ENCODE data around the gene PLD6. TPM values are rescaled to one million over a fixed set of nuclear protein-coding genes. Genes with fewer than 3 reads are reported as not detected.

PLD6 gene
- total and polyA plus RNA-seq, 2 experiments from 2014 or later = 0.65 to 1.0 TPM

DNA sequence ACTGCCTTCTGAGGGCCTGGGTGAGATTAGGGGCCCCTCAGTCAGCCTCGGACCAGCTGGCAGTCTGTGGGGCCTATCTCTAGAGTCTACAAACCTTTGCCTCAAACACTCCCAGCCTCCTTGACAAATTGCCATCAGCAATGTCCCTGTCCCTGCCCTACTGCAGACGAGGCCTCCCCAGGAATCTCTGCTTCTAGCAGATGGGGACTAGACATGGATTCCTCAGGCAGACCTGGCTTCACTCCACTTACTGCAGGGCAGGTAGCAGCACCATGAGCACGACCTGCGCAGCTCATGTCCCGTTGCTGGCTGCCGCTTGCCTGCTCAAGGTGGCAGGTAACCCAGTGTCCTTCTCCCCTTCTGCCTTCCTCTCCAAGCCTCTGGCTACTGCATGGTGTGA is 49.1 kb downstream of the PLD6 start:
- Histone ChIP-seq H3K4me2 (ENCODE audit: unreplicated experiment) (peak overlapping the region; percentile 44), H2AFZ (no peak overlapping the region), H3K4me3 (no peak overlapping the region), H3K36me3 (ENCODE audit: low read depth) (peaks cover 45% of the 10 kb centered on the region), H3K27ac (peak overlapping the region; percentile 96), H3K9me2 (ENCODE audit: insufficient read depth) (no peaks in the 10 kb centered on the region), H3K4me1 (ENCODE audit: insufficient read depth) (peaks cover 30% of the 10 kb centered on the region), H3K9me3 (ENCODE audit: low read depth) (no peaks in the 10 kb centered on the region), H3F3A (ENCODE audit: insufficient read depth) (peaks cover 49% of the 10 kb centered on the region), H3K9ac (peak overlapping the region; percentile 77), H3K79me2 (ENCODE audit: insufficient read depth) (peaks cover 33% of the 10 kb centered on the region), H4K20me1 (ENCODE audit: insufficient read depth) (no peaks in the 10 kb centered on the region), H3K27me3 (replicated peaks; ENCODE audit: insufficient read depth) (no peaks in the 10 kb centered on the region)
- WGBS, 2 experiments (ENCODE audit: low coverage in 1 of 2, low lambda C conversion rate in 2 of 2, missing lambda C conversion rate in 2 of 2) = 70% methylated on average over 6 of the region's 6 CpGs
- TF ChIP-seq EZH2 (IDR thresholded peaks at IDR 0.05; ENCODE audit: insufficient read depth, poor library complexity, severe bottlenecking) = no peak
- no peak for TF ChIP-seq EZH2phosphoT487 (IDR thresholded peaks at IDR 0.05; ENCODE audit: insufficient read depth, low read depth)
- no peak for DNase-seq
- in situ Hi-C loops (cut with MboI) = loop anchor here (10.0 kb wide), 1 partner anchor 62 kb away; no protein-coding TSS in a partner anchor

DNA sequence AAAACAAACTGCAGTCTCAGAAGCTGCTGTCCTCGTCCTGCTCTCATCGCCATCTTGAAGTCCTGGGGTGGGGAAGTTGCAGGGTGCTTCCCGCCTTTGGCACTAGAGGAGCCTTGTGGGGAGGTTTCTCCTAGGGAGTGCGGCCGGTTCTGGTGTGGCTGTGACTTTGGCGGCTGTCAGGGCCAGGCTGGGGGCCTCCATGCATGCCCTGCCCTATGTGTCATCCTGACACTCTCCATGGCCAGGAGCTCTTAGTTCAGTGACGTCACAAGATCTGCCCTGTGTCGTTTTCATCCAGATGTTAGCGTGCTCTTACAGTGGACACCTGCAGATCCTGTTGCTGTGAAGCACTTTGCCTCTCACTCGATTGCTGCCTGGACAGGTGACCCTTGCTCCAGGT is 49.6 kb downstream of the PLD6 start:
- H3K27ac ChIP-seq = peak overlapping the region; percentile 96
- H3K79me2 ChIP-seq (ENCODE audit: insufficient read depth) = peaks cover 27% of the 10 kb centered on the region; the same call in 1 of the 2 replicates
- no peaks in the 10 kb centered on the region for H3K9me2 ChIP-seq (ENCODE audit: insufficient read depth)
- H3K27me3 ChIP-seq (replicated peaks; ENCODE audit: insufficient read depth) = no peaks in the 10 kb centered on the region
- peaks cover 33% of the 10 kb centered on the region for H3K4me1 ChIP-seq (ENCODE audit: insufficient read depth)
- peak overlapping the region; percentile 44 for H3K4me2 ChIP-seq (ENCODE audit: unreplicated experiment)
- H3K36me3 ChIP-seq (ENCODE audit: low read depth) = peaks cover 39% of the 10 kb centered on the region
- peaks cover 52% of the 10 kb centered on the region for H3F3A ChIP-seq (ENCODE audit: insufficient read depth)
- no peak overlapping the region for H2AFZ ChIP-seq
- WGBS, 2 experiments (ENCODE audit: low coverage in 1 of 2, low lambda C conversion rate in 2 of 2, missing lambda C conversion rate in 2 of 2) = 18 to 22% methylated on average over 10 of the region's 10 CpGs
- DNase-seq = peak; percentile 88
- H3K9me3 ChIP-seq (ENCODE audit: low read depth) = no peaks in the 10 kb centered on the region
- H4K20me1 ChIP-seq (ENCODE audit: insufficient read depth) = no peaks in the 10 kb centered on the region
- no peak overlapping the region for H3K4me3 ChIP-seq
- TF ChIP-seq EZH2 (IDR thresholded peaks at IDR 0.05; ENCODE audit: insufficient read depth, poor library complexity, severe bottlenecking) (no peak), EZH2phosphoT487 (IDR thresholded peaks at IDR 0.05; ENCODE audit: insufficient read depth, low read depth) (no peak)
- in situ Hi-C loops (cut with MboI) = loop anchor here (10.0 kb wide), 1 partner anchor 62 kb away; no protein-coding TSS in a partner anchor
- H3K9ac ChIP-seq = peak overlapping the region; percentile 77

DNA sequence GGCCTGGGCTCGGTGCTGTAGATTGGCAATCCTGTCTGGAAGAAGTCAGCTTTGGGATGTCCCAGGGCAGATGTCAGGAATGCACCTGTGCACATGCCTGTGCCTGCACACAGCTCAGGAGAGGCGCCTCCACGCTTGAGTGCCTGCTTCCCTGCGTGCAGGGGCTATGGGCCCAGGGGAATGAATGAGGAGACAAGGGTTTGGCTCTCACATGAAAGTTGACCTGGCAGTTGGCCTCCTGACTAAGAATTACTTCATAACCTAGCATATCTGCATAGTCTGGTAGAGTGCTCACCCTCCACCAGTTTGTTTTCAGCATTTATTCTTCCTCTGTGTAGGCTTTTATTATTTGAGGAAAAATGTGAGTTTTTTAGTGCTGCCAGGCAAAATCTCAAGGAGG is 50.0 kb downstream of the PLD6 start:
- Histone ChIP-seq H3K4me1 (ENCODE audit: insufficient read depth) (peaks cover 37% of the 10 kb centered on the region), H4K20me1 (ENCODE audit: insufficient read depth) (no peaks in the 10 kb centered on the region), H2AFZ (no peak overlapping the region), H3K36me3 (ENCODE audit: low read depth) (peaks cover 35% of the 10 kb centered on the region), H3K9ac (peak overlapping the region; percentile 77), H3F3A (ENCODE audit: insufficient read depth) (peaks cover 56% of the 10 kb centered on the region), H3K9me3 (ENCODE audit: low read depth) (no peaks in the 10 kb centered on the region), H3K9me2 (ENCODE audit: insufficient read depth) (no peaks in the 10 kb centered on the region), H3K79me2 (ENCODE audit: insufficient read depth) (peaks cover 25% of the 10 kb centered on the region; the same call in 1 of the 2 replicates), H3K27ac (peak overlapping the region; percentile 96), H3K4me3 (no peak overlapping the region), H3K4me2 (ENCODE audit: unreplicated experiment) (peak overlapping the region; percentile 44), H3K27me3 (replicated peaks; ENCODE audit: insufficient read depth) (no peaks in the 10 kb centered on the region)
- in situ Hi-C loops (cut with MboI) = loop anchor here (10.0 kb wide), 1 partner anchor 61 kb away; no protein-coding TSS in a partner anchor
- peak; percentile 93 for DNase-seq
- TF ChIP-seq EZH2phosphoT487 (IDR thresholded peaks at IDR 0.05; ENCODE audit: insufficient read depth, low read depth) (no peak), EZH2 (IDR thresholded peaks at IDR 0.05; ENCODE audit: insufficient read depth, poor library complexity, severe bottlenecking) (no peak)
- WGBS, 2 experiments (ENCODE audit: low coverage in 1 of 2, low lambda C conversion rate in 2 of 2, missing lambda C conversion rate in 2 of 2) = 23 to 25% methylated on average over 4 of the region's 4 CpGs

DNA sequence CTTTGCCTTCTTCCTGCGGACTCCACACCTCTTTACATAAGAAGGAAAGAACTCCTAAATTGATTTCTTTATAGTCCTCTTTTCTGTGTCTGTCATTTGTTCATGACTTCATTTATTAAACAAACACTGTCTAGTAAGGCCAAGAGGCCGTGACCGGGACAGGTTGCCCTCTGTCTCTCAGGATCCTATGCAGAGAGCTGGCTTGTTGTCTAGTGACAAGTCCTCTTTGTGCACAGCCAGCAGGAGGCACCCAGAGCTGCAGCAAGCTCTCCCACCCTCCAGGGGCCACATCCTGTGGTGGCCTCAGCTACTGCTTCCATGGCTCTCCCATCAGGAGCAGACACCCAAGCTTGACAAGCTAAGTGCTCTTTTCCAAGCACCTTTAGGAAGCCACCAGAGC is 50.6 kb downstream of the PLD6 start:
- peak; percentile 29 for DNase-seq
- no peak overlapping the region for H3K4me2 ChIP-seq (ENCODE audit: unreplicated experiment)
- H4K20me1 ChIP-seq (ENCODE audit: insufficient read depth) = no peaks in the 10 kb centered on the region
- in situ Hi-C loops (cut with MboI) = loop anchor here (10.0 kb wide), 1 partner anchor 61 kb away; no protein-coding TSS in a partner anchor
- no peaks in the 10 kb centered on the region for H3K27me3 ChIP-seq (replicated peaks; ENCODE audit: insufficient read depth)
- no peak overlapping the region for H3K4me3 ChIP-seq
- H3K9me2 ChIP-seq (ENCODE audit: insufficient read depth) = no peaks in the 10 kb centered on the region
- no peaks in the 10 kb centered on the region for H3K9me3 ChIP-seq (ENCODE audit: low read depth)
- H3K79me2 ChIP-seq (ENCODE audit: insufficient read depth) = peaks cover 20% of the 10 kb centered on the region; the same call in 1 of the 2 replicates
- peaks cover 31% of the 10 kb centered on the region for H3K36me3 ChIP-seq (ENCODE audit: low read depth)
- no peak overlapping the region for H2AFZ ChIP-seq
- peaks cover 59% of the 10 kb centered on the region for H3F3A ChIP-seq (ENCODE audit: insufficient read depth)
- H3K9ac ChIP-seq = peak overlapping the region; percentile 31; the same call in 1 of the 2 replicates
- H3K4me1 ChIP-seq (ENCODE audit: insufficient read depth) = peaks cover 41% of the 10 kb centered on the region
- peak overlapping the region; percentile 96 for H3K27ac ChIP-seq
- 93 to 100% methylated on average over 3 of the region's 3 CpGs for WGBS, 2 experiments (ENCODE audit: low coverage in 1 of 2, low lambda C conversion rate in 2 of 2, missing lambda C conversion rate in 2 of 2)
- no peak for TF ChIP-seq EZH2 (IDR thresholded peaks at IDR 0.05; ENCODE audit: insufficient read depth, poor library complexity, severe bottlenecking)
- TF ChIP-seq EZH2phosphoT487 (IDR thresholded peaks at IDR 0.05; ENCODE audit: insufficient read depth, low read depth) = no peak
